ENCODE data around the gene GFAP.

GFAP gene

GRCh38 chr17:44914148-44914547, 1.2 kb downstream of the GFAP start:
- no peak for DNase-seq (ENCODE audit: low spot score)

- DNase-seq (ENCODE audit: low spot score): no peak
Measured at GRCh38 chr17:44913676-44914075, 1.6 kb downstream of the GFAP start.

GRCh38 chr17:44912763-44913544, 2.3 kb downstream of the GFAP start:
- no peak for DNase-seq (ENCODE audit: low spot score)

- no peak for DNase-seq (ENCODE audit: low spot score)
Measured at GRCh38 chr17:44911133-44912001, 3.9 kb downstream of the GFAP start.

GRCh38 chr17:44910231-44911106, 4.8 kb downstream of the GFAP start:
- DNase-seq (ENCODE audit: low spot score): no peak

GRCh38 chr17:44909681-44910144, 5.6 kb downstream of the GFAP start:
- no peak for DNase-seq (ENCODE audit: low spot score)

- DNase-seq (ENCODE audit: low spot score): no peak
Measured at GRCh38 chr17:44908761-44909326, 6.5 kb downstream of the GFAP start.

GRCh38 chr17:44907729-44908470, 7.4 kb downstream of the GFAP start:
- DNase-seq (ENCODE audit: low spot score): no peak

- no peak for DNase-seq (ENCODE audit: low spot score)
Measured at GRCh38 chr17:44906763-44907728, 8.3 kb downstream of the GFAP start.

- no peak for DNase-seq (ENCODE audit: low spot score)
Measured at GRCh38 chr17:44906010-44906646, 9.2 kb downstream of the GFAP start.

- DNase-seq (ENCODE audit: low spot score): no peak
Measured at GRCh38 chr17:44905006-44906000, 10.0 kb downstream of the GFAP start.

GRCh38 chr17:44904001-44904984, 11.0 kb downstream of the GFAP start:
- no peak for DNase-seq (ENCODE audit: low spot score)

GRCh38 chr17:44903012-44903685, 12.2 kb downstream of the GFAP start:
- no peak for DNase-seq (ENCODE audit: low spot score)

- no peak for DNase-seq (ENCODE audit: low spot score)
Measured at GRCh38 chr17:44902135-44902760, 13.1 kb downstream of the GFAP start.

GRCh38 chr17:44901411-44901921, 13.8 kb downstream of the GFAP start:
- DNase-seq (ENCODE audit: low spot score): no peak
